Vagina (tissue), 2 donors: ENCODE results near the gene AKAP11.

Source experiments
- CTCF ChIP-seq, 3 experiments: fragments of 450-650 bp in 2 of 3; fragments of 200-600 bp in 1 of 3; sonication (generic) in 1 of 3; IDR thresholded peaks; one replicate each; pipeline ENCODE4 v1.5.1; 2017 to 2019; ENCODE audit warnings: antibody characterized with exemption in 3 of 3, mild to moderate bottlenecking in 2 of 3, moderate library complexity in 2 of 3
- POLR2A ChIP-seq, 2 donors: fragments of 450-650 bp; IDR thresholded peaks; one replicate each; pipeline ENCODE4 v1.6.1; 2017; ENCODE audit warnings: antibody characterized with exemption in 2 of 2, mild to moderate bottlenecking in 2 of 2, moderate library complexity in 2 of 2

- TF ChIP-seq CTCF (IDR thresholded peaks at IDR 0.05): no peak
- no peak for TF ChIP-seq POLR2A (IDR thresholded peaks at IDR 0.05)
Measured at GRCh38 chr13:42279080-42279479, 7.1 kb downstream of the AKAP11 start.
